SK-N-SH treated with all-trans-retinoic acid at 6 μM for 48 hours (cell line): ENCODE data around the gene RAD51B.

Source experiments
- ATAC-seq: fragments of 200-7000 bp; cut with Tn5 transposase; 3 replicates; pipeline ENCODE4 v1.9.1; 2020; ENCODE audit warnings: mild to moderate bottlenecking, moderate library complexity
- ARNTL ChIP-seq: fragments of 450-650 bp; formaldehyde crosslinking; IDR thresholded peaks from 2 replicates; pipeline ENCODE4 v1.5.0; 2020; ENCODE audit warnings: low read depth, mild to moderate bottlenecking, moderate library complexity, borderline replicate concordance
- BACH2 ChIP-seq: fragments of 250-450 bp; sonication (Bioruptor Pico); IDR thresholded peaks from 2 replicates; pipeline ENCODE4 v1.9.0; 2021; ENCODE audit warnings: mild to moderate bottlenecking, borderline replicate concordance
- CREB5 ChIP-seq: fragments of 250-450 bp; sonication (Bioruptor Pico); IDR thresholded peaks from 2 replicates; pipeline ENCODE4 v1.5.1; 2020; ENCODE audit warnings: low read depth, mild to moderate bottlenecking, moderate library complexity
- CSDC2 ChIP-seq: fragments of 250-450 bp; sonication (Bioruptor Pico); IDR thresholded peaks from 2 replicates; pipeline ENCODE4 v1.5.0; 2020; ENCODE audit warnings: mild to moderate bottlenecking, moderate library complexity
- ISL1 ChIP-seq: fragments of 250-450 bp; sonication (Bioruptor Pico); IDR thresholded peaks from 2 replicates; pipeline ENCODE4 v2.1.2; 2022; ENCODE audit warnings: mild to moderate bottlenecking, moderate library complexity
- OSR1 ChIP-seq: fragments of 250-450 bp; sonication (Bioruptor Pico); IDR thresholded peaks from 2 replicates; pipeline ENCODE4 v1.8.0; 2022; ENCODE audit warnings: moderate library complexity, mild to moderate bottlenecking, inconsistent platforms
- PATZ1 ChIP-seq: fragments of 250-450 bp; sonication (Bioruptor Pico); IDR thresholded peaks from 2 replicates; pipeline ENCODE4 v1.8.0; 2020; ENCODE audit warnings: mild to moderate bottlenecking, moderate library complexity, borderline replicate concordance
- PPARA ChIP-seq: fragments of 250-450 bp; sonication (Bioruptor Pico); IDR thresholded peaks from 2 replicates; pipeline ENCODE4 v1.5.0; 2020; ENCODE audit warnings: mild to moderate bottlenecking, borderline replicate concordance
- SNAI2 ChIP-seq: fragments of 250-450 bp; sonication (Bioruptor Pico); IDR thresholded peaks from 2 replicates; pipeline ENCODE4 v1.5.0; 2020; ENCODE audit warnings: mild to moderate bottlenecking, moderate library complexity
- TOX ChIP-seq: fragments of 250-450 bp; sonication (Bioruptor Pico); IDR thresholded peaks from 2 replicates; pipeline ENCODE4 v1.8.0; 2021; ENCODE audit warnings: mild to moderate bottlenecking, moderate library complexity, borderline replicate concordance
- TSHZ2 ChIP-seq: fragments of 250-450 bp; sonication (Bioruptor Pico); IDR thresholded peaks from 2 replicates; pipeline ENCODE4 v1.5.0; 2020; ENCODE audit warnings: mild to moderate bottlenecking, moderate library complexity
- ZC3H10 ChIP-seq: fragments of 250-450 bp; sonication (Bioruptor Pico); IDR thresholded peaks from 2 replicates; pipeline ENCODE4 v1.5.1; 2021; ENCODE audit warnings: mild to moderate bottlenecking, moderate library complexity
- ZFP3 ChIP-seq: fragments of 250-450 bp; sonication (Bioruptor Pico); IDR thresholded peaks from 2 replicates; pipeline ENCODE4 v1.5.0; 2020; ENCODE audit warnings: mild to moderate bottlenecking, moderate library complexity
- ZFP30 ChIP-seq: fragments of 450-650 bp; formaldehyde crosslinking; IDR thresholded peaks from 2 replicates; pipeline ENCODE4 v1.5.0; 2022; ENCODE audit warnings: mild to moderate bottlenecking, moderate library complexity
- ZNF565 ChIP-seq: fragments of 450-650 bp; formaldehyde crosslinking; conservative IDR thresholded peaks from 2 replicates; pipeline ENCODE4 v1.5.0; 2020; ENCODE audit warnings: low read depth, mild to moderate bottlenecking, moderate library complexity
- ZNF70 ChIP-seq: fragments of 450-650 bp; formaldehyde crosslinking; IDR thresholded peaks from 2 replicates; pipeline ENCODE4 v1.5.0; 2020; ENCODE audit warnings: mild to moderate bottlenecking, moderate library complexity
- ZNF8 ChIP-seq: fragments of 450-650 bp; formaldehyde crosslinking; IDR thresholded peaks from 2 replicates; pipeline ENCODE4 v1.5.0; 2020; ENCODE audit warnings: mild to moderate bottlenecking, moderate library complexity
- TF ChIP-seq, protein P1 (sequence below): fragments of 250-450 bp; sonication (Bioruptor Pico); IDR thresholded peaks from 2 replicates; pipeline ENCODE4 v1.5.1; 2021; ENCODE audit warnings: mild to moderate bottlenecking, moderate library complexity
- TF ChIP-seq, protein P2 (sequence below): fragments of 250-450 bp; sonication (Bioruptor Pico); IDR thresholded peaks from 2 replicates; pipeline ENCODE4 v1.8.0; 2021; ENCODE audit warnings: low read depth, mild to moderate bottlenecking, moderate library complexity, borderline replicate concordance

The RAD51B gene

GRCh38 chr14:67917006-67917405 is 97.4 kb downstream of the RAD51B start (continued):
- TF ChIP-seq, protein P1, sequence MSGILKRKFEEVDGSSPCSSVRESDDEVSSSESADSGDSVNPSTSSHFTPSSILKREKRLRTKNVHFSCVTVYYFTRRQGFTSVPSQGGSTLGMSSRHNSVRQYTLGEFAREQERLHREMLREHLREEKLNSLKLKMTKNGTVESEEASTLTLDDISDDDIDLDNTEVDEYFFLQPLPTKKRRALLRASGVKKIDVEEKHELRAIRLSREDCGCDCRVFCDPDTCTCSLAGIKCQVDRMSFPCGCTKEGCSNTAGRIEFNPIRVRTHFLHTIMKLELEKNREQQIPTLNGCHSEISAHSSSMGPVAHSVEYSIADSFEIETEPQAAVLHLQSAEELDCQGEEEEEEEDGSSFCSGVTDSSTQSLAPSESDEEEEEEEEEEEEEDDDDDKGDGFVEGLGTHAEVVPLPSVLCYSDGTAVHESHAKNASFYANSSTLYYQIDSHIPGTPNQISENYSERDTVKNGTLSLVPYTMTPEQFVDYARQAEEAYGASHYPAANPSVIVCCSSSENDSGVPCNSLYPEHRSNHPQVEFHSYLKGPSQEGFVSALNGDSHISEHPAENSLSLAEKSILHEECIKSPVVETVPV (CRISPR knock-in tag), result no peak
- no peak for TF ChIP-seq OSR1
- no peak for TF ChIP-seq BACH2 (CRISPR knock-in tag)
- TF ChIP-seq, protein P2, sequence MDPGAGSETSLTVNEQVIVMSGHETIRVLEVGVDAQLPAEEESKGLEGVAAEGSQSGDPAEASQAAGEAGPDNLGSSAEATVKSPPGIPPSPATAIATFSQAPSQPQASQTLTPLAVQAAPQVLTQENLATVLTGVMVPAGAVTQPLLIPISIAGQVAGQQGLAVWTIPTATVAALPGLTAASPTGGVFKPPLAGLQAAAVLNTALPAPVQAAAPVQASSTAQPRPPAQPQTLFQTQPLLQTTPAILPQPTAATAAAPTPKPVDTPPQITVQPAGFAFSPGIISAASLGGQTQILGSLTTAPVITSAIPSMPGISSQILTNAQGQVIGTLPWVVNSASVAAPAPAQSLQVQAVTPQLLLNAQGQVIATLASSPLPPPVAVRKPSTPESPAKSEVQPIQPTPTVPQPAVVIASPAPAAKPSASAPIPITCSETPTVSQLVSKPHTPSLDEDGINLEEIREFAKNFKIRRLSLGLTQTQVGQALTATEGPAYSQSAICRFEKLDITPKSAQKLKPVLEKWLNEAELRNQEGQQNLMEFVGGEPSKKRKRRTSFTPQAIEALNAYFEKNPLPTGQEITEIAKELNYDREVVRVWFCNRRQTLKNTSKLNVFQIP, result no peak
- TF ChIP-seq CREB5 (CRISPR knock-in tag), result no peak
- no peak for TF ChIP-seq ZNF70 (CRISPR knock-in tag)
- TF ChIP-seq ZC3H10, result no peak

DNA sequence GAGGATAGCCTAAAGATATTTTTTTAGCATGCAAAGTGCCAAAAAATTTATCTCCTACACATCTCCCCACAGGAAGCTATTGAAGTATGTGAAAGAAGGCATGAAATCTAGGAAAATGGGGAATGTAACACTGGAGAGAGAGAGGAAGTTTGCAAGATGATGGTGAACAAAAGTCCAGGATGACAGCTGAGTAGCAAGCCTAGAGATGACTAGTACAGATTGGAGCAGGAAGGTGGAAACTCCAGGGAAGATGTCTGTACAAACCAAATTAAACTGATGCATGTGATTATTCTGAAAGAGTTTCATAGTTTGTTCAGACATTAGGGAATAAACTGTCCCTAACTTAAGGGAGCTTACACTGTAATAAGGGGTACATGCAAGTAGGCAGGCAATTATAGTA is 99.3 kb downstream of the RAD51B start:
- ATAC-seq, result peak; percentile 72

DNA sequence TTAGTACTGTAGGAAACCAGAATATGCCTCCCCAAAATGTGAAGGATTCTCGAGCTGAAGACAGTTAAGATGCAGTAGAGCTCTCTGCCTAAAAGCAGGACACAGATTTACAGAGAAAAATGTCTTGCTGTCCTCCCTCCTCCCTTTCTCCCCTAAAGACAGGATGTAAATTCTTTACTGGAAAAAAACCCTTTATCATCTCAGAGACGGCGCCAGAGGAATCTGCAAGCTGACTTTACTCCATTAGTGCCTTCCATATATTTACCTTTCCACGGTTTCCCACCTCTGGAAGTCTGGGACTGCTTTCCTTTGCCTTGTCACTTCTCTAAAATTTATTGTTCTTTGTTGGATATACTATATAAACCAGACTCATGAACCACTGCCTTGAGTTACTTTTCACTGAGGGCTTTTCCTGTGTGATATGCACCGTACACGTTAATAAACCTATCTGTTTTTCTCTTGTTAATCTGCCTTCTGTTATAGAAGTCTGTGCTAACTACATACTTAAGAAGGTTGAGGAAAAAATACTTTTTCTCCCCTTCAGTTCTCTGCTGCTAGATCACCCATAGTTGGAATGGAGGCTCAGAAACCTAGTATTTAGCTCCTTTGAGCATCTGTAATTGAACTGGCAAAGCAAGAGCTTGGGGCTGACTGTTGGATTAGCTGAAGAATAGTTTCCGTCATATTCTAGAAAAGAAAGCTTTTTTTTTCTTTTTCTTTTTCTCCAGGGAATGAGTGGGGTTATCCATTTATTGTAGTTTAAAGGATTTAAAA is 99.9 kb downstream of the RAD51B start:
- TF ChIP-seq, protein P2, result no peak
- no peak for TF ChIP-seq BACH2 (CRISPR knock-in tag)
- TF ChIP-seq, protein P1 (CRISPR knock-in tag), result no peak
- peak; percentile 80 for TF ChIP-seq ISL1 (CRISPR knock-in tag)
- TF ChIP-seq, all 23 proteins: peak for 1

More for the DNA sequence above, 99.3 kb downstream of the RAD51B start:
- TF ChIP-seq ARNTL (CRISPR knock-in tag) (no peak), ZC3H10 (no peak)

DNA sequence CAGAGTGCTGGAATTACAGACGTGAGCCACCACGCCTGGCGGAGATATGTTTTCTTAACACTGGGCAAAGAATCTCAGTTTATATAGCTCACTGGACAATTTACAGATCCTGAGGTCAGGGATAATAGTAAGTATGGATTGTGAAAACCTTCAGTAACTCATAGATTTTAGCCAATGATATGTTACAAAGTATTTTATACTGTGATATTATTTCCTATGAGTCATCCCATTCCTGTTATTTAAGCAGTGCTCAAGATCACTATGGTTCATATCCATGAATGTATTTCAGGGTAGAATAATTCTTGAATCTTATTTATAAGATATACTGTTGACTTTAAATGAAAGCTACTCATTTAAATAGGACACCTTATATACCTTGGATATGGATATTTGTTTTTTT is 107.2 kb downstream of the RAD51B start:
- ATAC-seq, result no peak
- TF ChIP-seq ARNTL (CRISPR knock-in tag) (no peak), PATZ1 (CRISPR knock-in tag) (no peak), PPARA (CRISPR knock-in tag) (no peak), CSDC2 (CRISPR knock-in tag) (no peak), CREB5 (CRISPR knock-in tag) (no peak), SNAI2 (CRISPR knock-in tag) (no peak), ZFP30 (no peak), ZNF565 (no peak), TOX (CRISPR knock-in tag) (no peak), ZFP3 (CRISPR knock-in tag) (no peak), ZNF8 (no peak), OSR1 (no peak), TSHZ2 (CRISPR knock-in tag) (no peak)
- TF ChIP-seq, protein P2, result no peak

More for the DNA sequence above, 99.9 kb downstream of the RAD51B start:
- ATAC-seq, result peak; percentile 87
